HL-60/S4 treated with phorbol 12-myristate 13-acetate at 8.2 ng/mL for 4 days and 3 days (cell line): Measurements from ENCODE around the gene NEU4.
"Not testable (repeated sequence)": the region's sequence is repeated elsewhere in the genome, so short reads cannot be mapped to it uniquely, and the experiment has no call there.

ENCODE experiments used
- in situ Hi-C: fragments of 300-500 bp; cut with MboI; formaldehyde crosslinking; loops from 2 replicates; pipeline ENCODE4 v1.15.0; 2022; ENCODE audit warnings: low sequenced_read_pairs

Gene NEU4

DNA sequence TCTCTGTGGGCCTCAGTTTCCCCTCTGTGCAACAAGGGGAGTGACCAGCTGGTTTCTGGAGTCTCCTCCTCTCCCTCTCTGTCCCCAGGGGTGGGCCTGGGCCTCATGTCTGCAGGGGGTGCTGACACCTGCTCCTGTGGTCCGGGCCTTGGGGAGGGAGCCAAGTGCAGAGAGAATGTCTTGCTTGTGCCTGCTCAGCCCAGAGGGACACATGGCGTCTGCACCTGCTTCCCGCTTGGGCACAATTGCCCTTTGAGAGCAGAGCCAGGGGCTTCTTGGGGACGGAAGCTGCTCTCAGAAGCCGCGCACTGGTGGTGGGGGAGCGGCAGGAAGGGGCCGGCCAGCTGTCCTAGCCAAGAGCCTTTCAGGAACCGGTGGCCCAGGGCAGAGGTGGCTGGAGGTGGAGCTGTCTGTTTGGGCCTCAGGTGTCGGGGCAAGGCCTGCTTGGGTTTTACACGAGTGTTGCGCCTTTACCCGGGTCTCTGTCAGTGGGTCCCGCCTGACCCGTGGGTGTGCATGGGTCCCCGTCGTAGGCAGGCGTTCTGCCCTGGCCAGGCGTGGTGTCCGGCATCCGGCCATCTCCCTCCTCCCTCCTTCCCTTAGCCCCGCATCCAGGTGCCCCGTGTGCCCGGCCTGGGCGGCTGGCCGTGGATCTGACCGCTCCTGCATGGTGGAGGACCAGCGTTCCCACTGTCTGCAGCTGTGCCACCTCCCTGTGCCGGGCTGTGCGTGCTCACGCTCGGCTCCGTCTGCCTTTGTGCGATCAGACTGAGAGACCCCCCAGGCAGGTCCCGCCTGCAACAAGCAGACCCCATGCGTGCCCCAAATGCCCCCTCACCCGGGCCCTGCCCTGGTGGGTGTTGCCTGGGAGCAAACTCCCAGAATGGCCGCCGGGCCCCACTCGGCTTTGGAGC lies 4.0 kb downstream of the NEU4 start:
- in situ Hi-C loops: no loop called here

DNA sequence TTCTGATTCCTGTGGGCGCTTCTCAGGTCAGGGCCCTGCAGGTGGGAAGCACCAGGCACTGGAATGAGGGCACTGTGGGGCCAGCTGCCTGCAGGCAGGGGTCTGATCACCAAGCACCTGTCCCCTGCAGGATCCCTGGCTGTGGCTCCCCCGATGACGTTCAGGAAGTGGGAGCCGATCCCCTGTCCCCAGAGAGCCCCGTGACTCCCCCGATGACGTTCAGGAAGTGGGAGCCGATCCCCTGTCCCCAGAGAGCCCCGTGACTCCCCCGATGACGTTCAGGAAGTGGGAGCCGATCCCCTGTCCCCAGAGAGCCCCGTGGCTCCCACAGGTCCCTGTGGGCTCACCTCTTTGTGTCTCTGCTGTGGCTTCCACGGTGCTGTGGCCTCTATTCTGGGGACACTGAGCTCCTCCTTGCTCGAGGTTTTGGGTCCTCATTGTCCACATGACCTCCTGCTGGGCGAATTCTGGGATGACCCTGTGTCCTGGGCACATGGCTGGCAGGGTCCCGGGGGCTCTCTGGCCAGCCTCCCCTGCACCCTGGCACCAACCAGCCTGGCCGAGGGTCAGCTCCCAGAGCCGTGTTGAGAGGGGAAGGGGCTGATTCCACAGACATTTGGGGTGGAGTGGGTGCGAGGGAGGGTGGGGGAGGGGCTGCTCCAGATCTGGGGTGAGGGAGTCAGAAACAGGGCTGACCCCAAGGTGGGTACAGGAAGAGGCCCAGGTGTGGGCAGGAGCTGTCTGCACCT lies 4.8 kb downstream of the NEU4 start:
- in situ Hi-C loops: no loop called here

DNA sequence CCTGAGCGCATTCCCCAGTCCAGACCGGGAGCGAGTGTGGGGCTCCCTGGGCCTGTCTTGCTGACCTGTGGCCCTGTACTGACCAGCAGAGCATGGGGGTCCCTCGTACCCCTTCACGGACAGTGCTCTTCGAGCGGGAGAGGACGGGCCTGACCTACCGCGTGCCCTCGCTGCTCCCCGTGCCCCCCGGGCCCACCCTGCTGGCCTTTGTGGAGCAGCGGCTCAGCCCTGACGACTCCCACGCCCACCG lies 5.3 kb downstream of the NEU4 start:
- in situ Hi-C loops: no loop called here

- in situ Hi-C loops: no loop called here
Measured at GRCh38 chr2:241814643-241815476, 5.9 kb downstream of the NEU4 start.

GRCh38 chr2:241815477-241816430 lies 6.8 kb downstream of the NEU4 start:
- in situ Hi-C loops: no loop called here

DNA sequence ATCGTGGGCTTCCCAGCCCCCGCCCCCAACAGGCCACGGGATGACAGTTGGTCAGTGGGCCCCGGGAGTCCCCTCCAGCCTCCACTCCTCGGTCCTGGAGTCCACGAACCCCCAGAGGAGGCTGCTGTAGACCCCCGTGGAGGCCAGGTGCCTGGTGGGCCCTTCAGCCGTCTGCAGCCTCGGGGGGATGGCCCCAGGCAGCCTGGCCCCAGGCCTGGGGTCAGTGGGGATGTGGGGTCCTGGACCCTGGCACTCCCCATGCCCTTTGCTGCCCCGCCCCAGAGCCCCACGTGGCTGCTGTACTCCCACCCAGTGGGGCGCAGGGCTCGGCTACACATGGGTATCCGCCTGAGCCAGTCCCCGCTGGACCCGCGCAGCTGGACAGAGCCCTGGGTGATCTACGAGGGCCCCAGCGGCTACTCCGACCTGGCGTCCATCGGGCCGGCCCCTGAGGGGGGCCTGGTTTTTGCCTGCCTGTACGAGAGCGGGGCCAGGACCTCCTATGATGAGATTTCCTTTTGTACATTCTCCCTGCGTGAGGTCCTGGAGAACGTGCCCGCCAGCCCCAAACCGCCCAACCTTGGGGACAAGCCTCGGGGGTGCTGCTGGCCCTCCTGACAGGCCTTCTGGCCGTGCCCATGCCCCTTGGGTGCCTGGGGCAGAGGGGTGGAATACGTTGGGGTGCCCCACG lies 7.6 kb downstream of the NEU4 start:
- in situ Hi-C loops: no loop called here

GRCh38 chr2:241817126-241817820 lies 8.3 kb downstream of the NEU4 start:
- in situ Hi-C loops: no loop called here

GRCh38 chr2:241817821-241818215 lies 8.8 kb downstream of the NEU4 start:
- in situ Hi-C loops: not testable (repeated sequence)

- in situ Hi-C loops: no loop called here
Measured at GRCh38 chr2:241818229-241818942, 9.4 kb downstream of the NEU4 start.

DNA sequence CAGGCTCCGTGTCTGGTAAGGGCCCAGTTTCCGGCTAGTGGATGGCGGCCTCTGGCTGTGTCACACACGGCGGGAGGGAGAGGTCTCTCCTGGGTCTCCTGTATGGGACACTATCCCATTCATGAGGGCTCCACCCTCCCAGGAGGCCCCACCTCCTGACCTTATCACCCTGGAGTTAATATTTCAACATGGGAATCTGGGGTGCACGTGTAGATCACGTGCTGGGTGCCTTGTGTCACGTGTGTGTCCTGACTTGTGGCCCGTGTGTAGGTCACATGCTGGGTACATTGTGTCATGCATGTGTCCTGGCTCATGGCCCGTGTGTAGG lies 9.9 kb downstream of the NEU4 start:
- in situ Hi-C loops: no loop called here

DNA sequence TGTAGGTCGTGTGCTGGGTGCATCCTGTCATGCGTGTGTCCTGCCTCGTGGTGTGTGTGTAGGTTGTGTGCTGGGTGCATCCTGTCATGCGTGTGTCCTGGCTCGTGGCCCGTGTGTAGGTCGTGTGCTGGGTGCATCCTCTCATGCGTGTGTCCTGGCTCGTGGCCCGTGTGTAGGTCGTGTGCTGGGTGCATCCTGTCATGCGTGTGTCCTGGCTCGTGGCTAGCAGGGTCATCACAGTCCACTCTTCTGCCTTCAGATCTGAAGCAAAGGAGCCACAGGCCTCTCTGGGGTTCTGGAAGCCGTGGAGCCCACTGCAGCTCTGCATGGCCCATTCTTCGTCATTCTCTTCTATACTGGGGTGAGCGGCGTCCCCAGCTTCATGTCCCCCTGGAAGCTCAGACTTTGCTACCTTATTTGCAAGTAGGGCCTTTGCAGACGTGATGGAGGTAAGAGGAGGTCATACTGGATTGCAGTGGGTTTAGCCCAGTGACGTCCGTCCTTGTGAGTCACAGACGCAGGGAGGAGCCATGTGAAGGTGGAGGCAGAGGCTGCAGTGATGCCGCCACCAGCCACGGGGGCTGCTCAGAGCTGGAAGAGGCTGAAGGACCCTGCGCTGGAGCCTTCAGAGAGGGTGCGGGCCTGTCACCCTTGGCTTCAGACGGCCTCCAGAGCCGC lies 11.1 kb downstream of the NEU4 start:
- in situ Hi-C loops: not testable (repeated sequence)

DNA sequence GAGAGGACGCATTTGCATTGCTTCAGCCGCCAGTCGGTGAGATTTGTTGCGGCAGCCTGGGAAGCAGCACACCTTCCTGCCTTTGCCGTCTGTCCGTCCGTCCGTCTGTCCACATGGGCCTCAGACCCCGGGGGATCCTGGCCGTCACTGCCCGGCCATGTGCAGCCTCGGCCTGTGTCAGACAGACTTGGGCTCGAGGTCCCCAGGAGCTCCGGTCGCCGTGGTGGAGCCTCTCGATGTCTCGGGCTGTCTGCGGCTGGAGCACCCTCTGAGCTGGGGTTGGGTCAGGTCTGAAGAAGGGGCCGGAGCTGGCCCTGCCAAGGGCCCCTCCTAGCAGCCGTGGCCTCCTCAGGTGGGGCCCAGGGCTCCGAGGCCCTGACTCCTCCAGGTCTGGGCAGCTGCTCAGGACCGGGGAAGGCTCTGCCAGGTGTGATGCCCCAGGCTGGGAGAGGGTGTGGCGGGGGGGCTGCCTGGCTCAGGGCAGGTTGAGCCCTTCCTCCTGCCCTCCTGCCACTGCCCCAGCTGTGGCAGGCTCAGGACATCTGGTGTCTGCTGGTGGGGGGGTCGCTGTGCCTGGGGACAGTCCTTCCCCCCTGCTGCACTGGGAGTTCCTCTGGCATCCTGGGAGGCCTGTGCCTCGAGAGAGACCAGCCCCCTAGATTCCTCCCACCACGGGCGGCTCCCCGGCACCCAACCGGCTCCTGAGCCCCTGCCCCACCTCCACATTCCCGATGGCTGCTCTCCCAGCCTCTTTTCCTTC lies 11.8 kb downstream of the NEU4 start:
- in situ Hi-C loops: no loop called here

DNA sequence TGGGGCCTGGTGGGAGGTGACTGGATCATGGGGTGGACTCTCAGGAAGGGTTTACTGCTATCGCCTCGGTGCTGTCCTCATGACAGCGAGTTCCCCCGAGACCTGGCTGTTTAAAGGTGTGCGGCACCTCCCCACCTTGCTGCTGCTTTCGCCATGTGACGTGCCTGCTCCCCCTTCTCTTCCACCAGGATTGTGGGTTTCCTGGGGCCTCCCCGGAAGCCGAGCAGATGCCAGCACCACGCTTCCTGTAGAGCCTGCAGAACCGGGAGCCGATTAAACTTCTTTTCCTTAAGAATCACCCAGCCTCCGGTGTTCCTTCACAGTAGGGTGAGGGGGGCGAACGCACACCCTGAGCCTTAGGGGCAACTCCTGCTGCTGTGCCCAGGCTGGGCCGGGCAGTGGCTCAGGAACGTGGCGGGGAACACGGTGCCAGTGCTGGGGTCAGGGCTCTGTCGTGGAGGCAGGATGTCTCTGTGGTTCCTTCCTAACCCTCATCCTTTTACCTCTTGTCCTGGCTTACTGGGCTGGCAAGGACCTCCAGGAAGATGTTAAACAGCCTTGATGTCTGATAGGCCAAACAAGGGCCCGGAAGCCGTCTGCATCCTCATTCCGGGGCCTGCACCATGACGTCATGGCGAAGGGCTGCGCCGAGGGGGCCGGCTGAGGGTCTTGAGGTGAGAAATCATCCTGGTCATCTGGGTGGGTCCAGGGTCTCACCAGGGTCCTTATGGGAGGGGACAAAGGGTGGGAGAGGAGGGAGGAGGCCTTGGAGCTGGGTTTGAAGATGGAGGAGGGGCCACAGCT lies 12.7 kb downstream of the NEU4 start:
- in situ Hi-C loops: no loop called here

GRCh38 chr2:241822264-241822623 lies 13.3 kb downstream of the NEU4 start:
- in situ Hi-C loops: no loop called here

GRCh38 chr2:241823531-241824437 lies 14.8 kb downstream of the NEU4 start:
- in situ Hi-C loops: not testable (repeated sequence)

GRCh38 chr2:241827394-241827793 lies 18.4 kb downstream of the NEU4 start:
- in situ Hi-C loops: no loop called here
